Measurements from ENCODE around the gene CGRRF1. TPM values are rescaled to one million over a fixed set of nuclear protein-coding genes. Genes with fewer than 3 reads are reported as not detected.

Gene CGRRF1
- total RNA-seq, 2 donors from 2014 or later: 17.1 to 25.7 TPM

- Histone ChIP-seq H3K36me3 (no peaks in the 10 kb centered on the region), H3K9me3 (no peaks in the 10 kb centered on the region), H3K27ac (no peak overlapping the region), H3K4me1 (replicated peaks) (no peaks in the 10 kb centered on the region), H3K27me3 (replicated peaks; ENCODE audit: insufficient read depth) (no peaks in the 10 kb centered on the region), H3K4me3 (no peak overlapping the region)
- intact Hi-C loops (cut with DNase I): no loop called here
- 88% methylated on average over 4 of the region's 4 CpGs for WGBS
- DNase-seq (ENCODE audit: low spot score): no peak
- TF ChIP-seq CTCF (IDR thresholded peaks at IDR 0.05) (no peak), POLR2AphosphoS5 (IDR thresholded peaks at IDR 0.05) (no peak), POLR2A (IDR thresholded peaks at IDR 0.05) (no peak)
These were observed 39.0 kb upstream of the CGRRF1 start for GRCh38 chr14:54470701-54471100.

- Histone ChIP-seq H3K4me3 (no peak overlapping the region), H3K36me3 (no peaks in the 10 kb centered on the region), H3K27ac (no peak overlapping the region), H3K9me3 (no peaks in the 10 kb centered on the region), H3K4me1 (replicated peaks) (no peaks in the 10 kb centered on the region), H3K27me3 (replicated peaks; ENCODE audit: insufficient read depth) (no peaks in the 10 kb centered on the region)
- intact Hi-C loops (cut with DNase I): no loop called here
- 97% methylated on average over 4 of the region's 4 CpGs for WGBS
- TF ChIP-seq CTCF (IDR thresholded peaks at IDR 0.05): no peak
- DNase-seq (ENCODE audit: low spot score): no peak
These were observed 38.1 kb upstream of the CGRRF1 start for GRCh38 chr14:54471641-54472040.

- H3K27ac ChIP-seq: no peak overlapping the region
- H3K4me3 ChIP-seq: no peak overlapping the region
- H3K27me3 ChIP-seq (replicated peaks; ENCODE audit: insufficient read depth): no peaks in the 10 kb centered on the region
- TF ChIP-seq POLR2A (IDR thresholded peaks at IDR 0.05) (no peak), CTCF (IDR thresholded peaks at IDR 0.05) (no peak), POLR2AphosphoS5 (IDR thresholded peaks at IDR 0.05) (no peak)
- WGBS: 80% methylated on average over 4 of the region's 4 CpGs
- no peaks in the 10 kb centered on the region for H3K4me1 ChIP-seq (replicated peaks)
- intact Hi-C loops (cut with DNase I): no loop called here
- no peak for DNase-seq (ENCODE audit: low spot score)
- H3K9me3 ChIP-seq: no peaks in the 10 kb centered on the region
- no peaks in the 10 kb centered on the region for H3K36me3 ChIP-seq
These were observed 37.4 kb upstream of the CGRRF1 start for GRCh38 chr14:54472315-54472714.

- H3K36me3 ChIP-seq: no peaks in the 10 kb centered on the region
- 22% methylated on average over 2 of the region's 2 CpGs for WGBS
- intact Hi-C loops (cut with DNase I): no loop called here
- peak overlapping the region; percentile 26 to 28 for H3K27ac ChIP-seq
- no peaks in the 10 kb centered on the region for H3K4me1 ChIP-seq (replicated peaks)
- H3K27me3 ChIP-seq (replicated peaks; ENCODE audit: insufficient read depth): no peaks in the 10 kb centered on the region
- no peak for DNase-seq (ENCODE audit: low spot score)
- H3K9me3 ChIP-seq: no peaks in the 10 kb centered on the region
- H3K4me3 ChIP-seq: no peak overlapping the region
- no peak for TF ChIP-seq POLR2A (IDR thresholded peaks at IDR 0.05)
- peak; percentile 58 for TF ChIP-seq POLR2AphosphoS5 (IDR thresholded peaks at IDR 0.05)
These were observed 35.4 kb upstream of the CGRRF1 start for GRCh38 chr14:54474232-54474793.

GRCh38 chr14:54475187-54475899 lies 34.4 kb upstream of the CGRRF1 start:
- no peak overlapping the region for H3K27ac ChIP-seq
- H3K36me3 ChIP-seq: no peaks in the 10 kb centered on the region
- H3K4me1 ChIP-seq (replicated peaks): no peaks in the 10 kb centered on the region
- TF ChIP-seq POLR2A (IDR thresholded peaks at IDR 0.05) (no peak), CTCF (IDR thresholded peaks at IDR 0.05) (no peak), POLR2AphosphoS5 (IDR thresholded peaks at IDR 0.05) (no peak)
- intact Hi-C loops (cut with DNase I): no loop called here
- H3K9me3 ChIP-seq: no peaks in the 10 kb centered on the region
- 65% methylated on average over 4 of the region's 4 CpGs for WGBS
- H3K4me3 ChIP-seq: no peak overlapping the region
- DNase-seq (ENCODE audit: low spot score): no peak
- no peaks in the 10 kb centered on the region for H3K27me3 ChIP-seq (replicated peaks; ENCODE audit: insufficient read depth)

All from prostate gland (tissue), 2 donors.